ENCODE data around the gene PFKFB1. TPM values are rescaled to one million over a fixed set of nuclear protein-coding genes. Genes with fewer than 3 reads are reported as not detected.

The PFKFB1 gene
- total RNA-seq, 4 donors from 2014 or later, result 4.7 to 54.6 (median 11.3) TPM

GRCh38 chrX:55006827-55007621, 13.0 kb upstream of the PFKFB1 start:
- no peak for TF ChIP-seq CTCF (IDR thresholded peaks at IDR 0.05; ENCODE audit: low read depth)

- no peak for TF ChIP-seq CTCF (IDR thresholded peaks at IDR 0.05; ENCODE audit: low read depth)
These were observed 11.3 kb upstream of the PFKFB1 start for GRCh38 chrX:55005256-55005655.

GRCh38 chrX:55004231-55004630, 10.2 kb upstream of the PFKFB1 start:
- no peak for TF ChIP-seq CTCF (IDR thresholded peaks at IDR 0.05; ENCODE audit: low read depth)

- no peak for TF ChIP-seq CTCF (IDR thresholded peaks at IDR 0.05; ENCODE audit: low read depth)
These were observed 6.0 kb upstream of the PFKFB1 start, which contains the start of gene APEX2 for GRCh38 chrX:54999717-55000598. TSS of gene APEX2 (plus strand) at chrX:55000363. CDS start at chrX:55000423, 60 bp downstream.

GRCh38 chrX:54995621-54996020, 1.6 kb upstream of the PFKFB1 start:
- TF ChIP-seq CTCF (IDR thresholded peaks at IDR 0.05; ENCODE audit: low read depth), result no peak

- TF ChIP-seq CTCF (IDR thresholded peaks at IDR 0.05; ENCODE audit: low read depth), result no peak
These were observed 822 bp upstream of the PFKFB1 start for GRCh38 chrX:54994668-54995351.
